ENCODE measurements around the gene CDH6.

DNA sequence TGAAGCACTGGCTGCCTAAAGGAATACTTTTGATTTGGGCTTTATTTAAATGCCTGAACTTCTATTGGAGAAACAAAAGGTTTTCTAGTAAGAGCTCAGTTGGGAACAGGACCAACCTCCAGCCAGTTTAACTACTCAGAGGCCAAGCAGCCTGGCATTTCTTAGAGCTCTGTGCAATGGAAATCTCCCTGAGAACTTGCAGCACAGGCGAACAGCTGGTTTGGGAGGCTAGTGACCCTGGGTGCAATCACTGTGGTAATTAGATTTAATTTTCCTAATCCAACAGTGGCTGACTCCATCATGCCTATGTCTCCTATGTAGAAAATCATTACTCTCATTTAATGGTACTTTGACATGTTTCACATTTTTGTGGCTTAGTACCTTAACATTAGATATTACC lies 1.0 kb upstream of the CDH6 start:
- TF ChIP-seq POLR2A (IDR thresholded peaks at IDR 0.05; ENCODE audit: low read depth, low read length) = no peak
- TF ChIP-seq NFE2L2 (IDR thresholded peaks at IDR 0.05; ENCODE audit: low read depth, low read length) = no peak
- TF ChIP-seq FOS (IDR thresholded peaks at IDR 0.05; ENCODE audit: low read depth, low read length) = no peak
- no peak for TF ChIP-seq RAD21 (IDR thresholded peaks at IDR 0.05; ENCODE audit: low read length)
- TF ChIP-seq MAFK (IDR thresholded peaks at IDR 0.05; ENCODE audit: low read depth, low read length) = no peak

Data from IMR-90 (cell line).